GM18951 (cell line): ENCODE results near the gene PLXNA3.
"Not testable (repeated sequence)": the region's sequence is repeated elsewhere in the genome, so short reads cannot be mapped to it uniquely, and the experiment has no call there.

ENCODE experiments used
- POLR2A ChIP-seq: IDR thresholded peaks from 4 replicates; pipeline ENCODE4 v1.6.1; 2011; ENCODE audit warnings: mild to moderate bottlenecking; ENCODE audit not compliant: insufficient read length, insufficient read depth; ENCODE audit errors: extremely low read depth
- in situ Hi-C: fragments of 300-500 bp; cut with MboI; formaldehyde crosslinking; loops from one replicate; pipeline ENCODE4 v1.12.0; 2022; ENCODE audit warnings: low sequenced_read_pairs, mixed read lengths, inconsistent platforms; ENCODE audit not compliant: unreplicated experiment

Gene PLXNA3

DNA sequence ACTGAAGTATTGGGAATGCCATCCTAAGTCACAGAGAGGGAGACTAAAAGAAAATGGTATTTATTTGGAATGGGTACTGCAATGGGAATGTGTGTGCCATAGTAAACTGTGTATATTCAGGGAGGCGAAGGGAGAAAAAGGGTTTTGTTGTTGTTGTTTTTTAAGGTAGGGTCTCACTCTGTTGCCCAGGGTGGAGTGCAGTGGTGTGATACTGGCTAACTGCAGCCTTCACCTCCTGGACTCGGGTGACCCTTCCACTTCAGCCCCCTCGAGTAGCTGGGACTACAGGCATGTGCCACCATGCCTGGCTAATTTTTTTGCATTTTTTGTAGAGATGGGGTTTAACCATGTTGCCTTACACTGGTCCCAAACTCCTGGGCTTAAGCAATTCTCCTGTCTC lies 36.6 kb downstream of the PLXNA3 start:
- no peak for TF ChIP-seq POLR2A
- in situ Hi-C loops = no loop called here

DNA sequence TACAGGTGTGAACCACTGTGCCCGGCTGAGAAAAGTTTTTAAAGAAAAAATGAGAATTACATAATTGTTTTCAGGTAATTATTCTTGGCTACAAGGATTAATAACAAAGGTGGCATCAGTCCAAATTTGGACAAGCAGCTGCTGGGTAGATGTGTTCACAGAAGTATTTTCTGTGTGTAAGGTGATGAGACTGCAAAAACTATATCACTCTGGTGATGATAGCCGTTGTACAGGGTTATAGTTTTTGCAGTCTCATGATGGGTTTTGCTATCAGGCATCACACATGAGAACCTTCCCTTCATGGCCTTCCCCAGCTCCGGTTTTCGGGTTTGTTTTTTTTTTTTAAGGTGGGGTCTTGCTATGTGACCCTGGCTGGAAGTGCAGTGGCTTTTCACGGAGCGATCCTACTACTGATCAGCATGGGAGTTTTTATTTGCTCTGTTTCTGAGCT lies 37.4 kb downstream of the PLXNA3 start:
- TF ChIP-seq POLR2A = no peak
- in situ Hi-C loops = no loop called here

DNA sequence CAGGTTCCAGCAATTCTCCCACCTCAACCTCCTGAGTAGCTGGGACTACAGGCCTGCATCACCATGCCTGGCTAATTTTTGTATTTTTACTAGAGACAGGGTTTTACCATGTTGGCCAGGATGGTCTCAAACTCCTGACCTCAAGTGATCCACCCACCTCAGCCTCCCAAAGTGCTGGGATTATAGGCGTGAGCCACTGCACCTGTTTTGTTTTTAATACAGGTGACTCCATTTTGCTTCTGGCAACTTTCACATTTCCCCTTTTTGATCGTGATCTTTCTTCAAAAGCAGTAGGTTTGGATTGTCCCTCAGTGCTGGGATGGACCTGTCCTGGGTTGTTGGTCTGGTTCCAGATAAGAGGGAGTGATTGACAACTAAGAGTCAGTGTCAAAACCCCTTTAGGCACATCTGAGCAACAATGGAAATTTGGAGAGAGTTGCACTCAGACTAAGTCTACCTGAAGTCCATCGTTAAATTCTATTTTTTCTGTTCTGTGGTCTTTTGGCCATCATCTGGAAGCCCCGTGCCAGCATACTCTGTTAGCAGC lies 38.6 kb downstream of the PLXNA3 start:
- in situ Hi-C loops = not testable (repeated sequence)

DNA sequence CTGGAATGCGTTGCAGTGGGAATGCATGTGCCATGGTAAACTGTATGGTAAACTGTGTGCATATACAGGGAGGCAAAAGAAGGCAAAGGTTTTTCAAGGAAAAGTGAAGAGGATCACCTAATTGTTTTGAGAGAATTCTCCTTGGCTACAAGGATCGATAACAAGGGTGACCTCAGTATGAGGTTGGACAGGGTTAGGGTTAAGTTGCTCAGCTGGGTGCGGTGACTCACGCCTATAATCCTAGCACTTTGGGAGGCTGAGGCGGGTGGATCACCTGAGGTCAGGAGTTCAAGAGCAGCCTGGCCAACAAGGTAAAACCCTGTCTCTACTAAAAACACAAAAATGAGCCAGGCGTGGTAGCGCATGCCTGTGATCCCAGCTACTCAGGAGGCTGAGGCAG lies 43.3 kb downstream of the PLXNA3 start:
- in situ Hi-C loops = not testable (repeated sequence)

DNA sequence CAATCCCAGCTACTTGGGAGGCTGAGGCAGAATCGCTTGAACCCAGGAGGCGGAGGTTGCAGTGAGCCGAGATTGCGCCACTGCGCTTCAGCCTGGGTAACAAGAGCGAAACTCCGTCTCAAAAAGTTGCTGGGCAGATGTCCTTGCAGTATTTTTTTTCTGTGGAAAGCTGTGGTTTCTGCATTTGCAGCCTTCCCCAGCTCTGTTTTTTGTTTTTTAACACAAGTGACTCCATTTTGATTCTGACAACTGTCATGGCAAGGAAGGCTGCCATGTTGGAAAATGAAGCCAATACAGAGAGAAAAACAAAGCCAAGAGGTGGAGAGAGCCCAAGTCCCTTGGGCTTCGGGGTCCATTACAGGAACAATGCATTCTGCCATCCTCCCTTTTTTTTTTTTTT lies 44.0 kb downstream of the PLXNA3 start:
- no peak for TF ChIP-seq POLR2A
- in situ Hi-C loops = no loop called here

DNA sequence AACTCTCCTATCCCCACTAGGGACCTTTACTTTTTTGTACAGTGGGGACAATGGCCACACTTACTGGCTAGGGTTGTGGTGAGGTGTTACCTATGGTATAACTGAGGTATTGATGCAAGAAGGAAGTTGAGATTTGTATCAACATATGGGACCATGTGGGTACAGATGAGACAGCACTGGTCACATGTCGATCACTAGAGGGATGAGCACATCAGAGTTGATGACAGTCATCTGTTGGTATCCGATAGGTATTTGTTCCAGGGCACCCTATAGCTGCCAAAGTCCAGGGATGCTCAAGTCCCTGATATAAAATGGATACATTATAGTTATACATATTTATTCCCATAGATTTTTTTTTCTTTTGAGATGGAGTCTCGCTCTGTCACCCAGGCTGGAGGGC lies 44.9 kb downstream of the PLXNA3 start:
- TF ChIP-seq POLR2A = no peak
- in situ Hi-C loops = no loop called here

DNA sequence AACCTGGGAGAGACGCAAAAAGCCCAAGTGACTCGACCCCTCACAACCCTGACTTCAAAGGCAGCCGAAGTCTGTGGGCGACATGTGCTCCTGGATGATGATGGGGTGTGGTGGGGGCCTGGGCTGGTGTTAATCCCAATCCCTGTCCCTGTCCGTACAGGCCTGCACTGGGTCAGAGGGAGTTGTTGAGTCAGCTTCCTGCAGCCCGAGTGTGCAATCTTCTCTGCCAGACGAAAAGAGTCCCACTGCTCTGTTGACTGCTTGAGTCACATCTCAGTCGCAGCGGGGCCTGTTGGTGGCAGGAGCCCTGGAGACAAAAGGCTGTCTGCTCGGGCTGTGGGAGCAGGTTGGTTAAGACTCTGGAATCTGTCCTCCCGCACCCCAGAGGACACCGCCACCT lies 47.7 kb downstream of the PLXNA3 start:
- TF ChIP-seq POLR2A = no peak

DNA sequence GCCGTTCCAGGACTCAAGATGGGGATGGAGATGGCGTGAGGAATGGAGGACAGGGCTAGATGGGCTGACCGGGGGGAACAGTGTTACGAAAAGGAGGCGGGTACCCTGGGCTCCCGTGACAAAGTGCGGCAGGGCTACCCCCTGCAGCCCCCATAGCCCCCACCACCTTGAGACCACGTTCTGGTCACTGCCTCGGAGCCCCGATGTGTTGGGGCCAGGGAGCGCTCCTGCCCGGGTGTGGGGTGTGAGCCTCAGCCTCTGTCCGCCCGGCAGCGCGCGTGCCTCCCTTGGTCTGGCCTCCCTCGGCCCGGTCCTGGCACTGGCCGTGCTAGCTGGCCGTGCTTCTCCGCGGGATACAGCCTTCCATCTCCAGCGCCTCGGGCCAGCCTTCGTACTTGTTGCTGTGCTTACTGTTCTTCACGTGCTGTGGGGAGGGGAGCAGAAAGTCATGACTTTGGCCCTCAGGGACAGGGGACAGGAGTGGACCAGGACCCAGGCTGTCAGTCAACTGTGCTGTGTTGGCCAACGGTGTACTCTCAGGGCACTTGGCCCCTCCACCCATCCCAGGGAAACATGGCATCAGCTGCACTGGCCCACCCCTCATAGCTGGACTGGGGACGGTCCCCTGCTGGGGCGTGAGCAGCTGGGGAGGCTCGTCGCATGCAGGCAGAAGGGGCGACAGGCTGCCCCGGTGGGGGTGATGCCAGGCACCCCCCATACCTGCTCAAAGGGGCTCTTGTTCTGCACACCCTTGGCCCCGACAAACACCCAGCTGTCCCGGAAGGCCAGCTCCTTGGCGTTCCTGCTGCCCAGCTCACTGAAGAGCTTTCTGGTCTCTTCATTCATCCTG lies 48.6 kb downstream of the PLXNA3 start:
- TF ChIP-seq POLR2A = no peak
- in situ Hi-C loops = no loop called here

More for the DNA sequence above, 47.7 kb downstream of the PLXNA3 start:
- in situ Hi-C loops = no loop called here

DNA sequence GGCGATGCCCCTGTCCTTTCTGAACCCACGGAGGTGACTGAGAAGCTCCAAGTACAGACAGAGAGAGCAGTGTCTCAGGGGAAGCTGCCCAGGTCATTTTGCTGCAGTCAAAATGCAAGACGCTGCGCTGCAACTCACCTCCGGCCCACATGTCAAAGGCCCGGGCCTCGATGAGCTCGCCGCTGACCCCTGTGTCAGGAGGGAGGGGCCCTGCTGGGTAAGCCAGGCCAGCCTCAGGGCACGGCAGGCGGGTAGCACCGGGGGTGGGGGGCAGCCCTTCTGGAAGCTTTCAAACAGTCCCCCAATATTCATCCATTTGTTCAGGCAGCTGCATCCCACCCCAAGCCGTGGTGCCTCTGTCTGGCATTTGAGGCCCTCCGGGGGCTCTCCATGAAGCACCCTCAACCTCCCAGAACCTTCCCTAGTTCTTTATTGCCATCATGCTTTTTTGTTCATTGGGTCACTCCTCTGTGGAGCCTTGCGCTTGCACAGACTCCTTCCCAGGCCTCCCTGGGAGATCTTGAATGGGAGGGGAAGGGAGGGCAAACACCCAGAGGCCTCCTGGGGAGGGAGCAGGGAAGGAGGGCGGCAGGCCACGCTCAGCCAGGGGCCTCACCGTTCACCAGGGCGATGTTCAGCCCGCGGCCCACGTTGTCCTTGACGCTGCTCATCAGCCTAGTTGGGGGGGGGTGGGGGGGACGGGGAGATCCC lies 49.7 kb downstream of the PLXNA3 start:
- no peak for TF ChIP-seq POLR2A
- in situ Hi-C loops = no loop called here

DNA sequence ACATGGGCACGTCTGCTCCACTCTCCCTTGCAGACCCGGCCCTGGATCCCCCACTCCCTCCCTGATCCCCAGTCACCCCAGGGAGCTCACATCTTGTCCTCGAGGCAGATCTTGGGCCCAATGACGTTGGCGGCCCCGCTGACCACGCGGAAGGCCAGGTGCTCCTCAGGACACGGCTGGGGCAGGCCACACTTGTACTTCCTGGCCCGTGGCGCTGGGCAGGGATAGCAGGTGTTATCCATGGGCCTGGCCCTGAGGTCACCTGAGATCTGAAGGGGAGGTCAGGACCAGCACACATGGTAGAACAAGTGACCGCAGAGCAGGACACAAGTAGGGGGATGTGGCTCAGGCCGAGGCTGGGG lies 50.3 kb downstream of the PLXNA3 start:
- TF ChIP-seq POLR2A = no peak
- in situ Hi-C loops = no loop called here

DNA sequence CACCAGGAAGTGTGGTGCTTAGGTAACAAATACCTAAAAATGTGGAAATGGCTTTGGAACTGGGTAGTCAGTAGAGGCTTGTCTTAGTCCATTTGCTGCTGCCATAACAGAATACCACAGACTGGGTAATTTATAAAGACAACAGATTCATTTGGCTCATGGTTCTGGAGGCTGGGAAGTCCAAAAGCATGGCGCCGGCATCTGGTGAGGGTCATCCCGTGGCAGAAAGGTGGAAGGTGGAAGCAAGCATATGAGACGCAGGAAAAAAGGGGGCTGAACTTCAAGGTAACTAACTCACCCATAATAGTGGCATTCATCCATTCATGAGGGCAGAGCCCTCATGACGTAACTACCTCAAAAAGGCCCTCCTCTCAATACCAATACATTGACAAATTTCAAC lies 51.4 kb downstream of the PLXNA3 start:
- TF ChIP-seq POLR2A = no peak
- in situ Hi-C loops = no loop called here

DNA sequence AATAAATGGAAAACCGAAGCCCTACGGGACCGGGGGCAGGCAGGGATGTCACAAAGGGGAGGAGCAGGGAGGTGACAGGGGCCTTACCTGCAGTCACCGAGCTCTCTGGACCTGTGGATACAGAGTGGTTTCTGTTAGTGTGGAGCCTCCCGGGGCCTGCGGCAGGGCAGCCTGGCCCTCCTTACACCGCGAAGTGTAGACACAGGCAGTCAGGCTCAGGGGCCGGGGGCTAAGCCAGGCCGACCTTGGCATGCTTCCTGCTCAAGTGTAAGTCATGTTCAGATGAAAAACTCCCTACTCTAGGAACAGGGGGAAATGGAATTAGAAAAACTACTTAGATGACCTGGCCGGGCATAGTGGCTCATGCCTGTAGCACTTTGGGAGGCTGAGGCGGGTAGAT lies 53.7 kb downstream of the PLXNA3 start:
- in situ Hi-C loops = no loop called here
- TF ChIP-seq POLR2A = no peak

DNA sequence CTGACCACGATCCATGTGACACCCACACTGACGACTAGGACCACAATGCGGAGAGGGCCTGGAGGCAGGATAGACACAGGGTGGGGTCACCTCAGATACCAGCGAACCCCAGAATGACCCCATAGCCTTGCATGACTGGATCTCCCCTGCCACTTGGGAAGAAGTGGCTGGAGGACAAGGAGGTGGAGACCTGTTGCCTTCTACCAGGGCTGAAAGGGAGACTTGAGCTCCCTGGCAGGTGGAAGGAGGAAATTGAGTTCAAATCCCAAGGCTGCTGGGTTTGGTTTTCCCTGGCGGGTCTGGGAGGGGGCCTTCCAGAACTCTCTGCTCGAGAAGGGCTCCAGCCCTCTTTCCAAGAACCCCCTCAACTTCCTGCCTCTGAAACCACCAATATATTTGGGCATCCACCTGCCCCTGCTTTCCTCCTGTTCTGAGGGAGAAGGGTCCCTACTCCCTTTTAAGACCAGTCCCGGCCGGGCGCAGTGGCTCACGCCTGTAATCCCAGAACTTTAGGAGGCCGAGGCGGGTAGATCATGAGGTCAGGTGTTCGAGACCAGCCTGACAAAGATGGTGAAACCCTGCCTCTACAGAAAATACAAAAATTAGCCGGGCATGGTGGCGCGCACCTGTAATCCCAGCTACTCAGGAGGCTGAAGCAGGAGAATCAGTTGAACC lies 54.9 kb downstream of the PLXNA3 start:
- TF ChIP-seq POLR2A = no peak
- in situ Hi-C loops = no loop called here
